Astrocyte of the spinal cord (primary cell): ENCODE measurements around the gene GGACT.
A peak's percentile ranks its signal among the peaks of the same experiment; 100 is the strongest.

Experiments
- DNase-seq: peaks from one replicate; pipeline ENCODE4 v3.0.0; 2011; ENCODE audit warnings: low read depth, low spot score
- H3K4me3 ChIP-seq: 2 replicates; pipeline ENCODE4 v1.5.1; 2011; ENCODE audit warnings: low read depth, mild to moderate bottlenecking, low read length, moderate library complexity
- in situ Hi-C: cut with HindIII; loops from 2 replicates; pipeline ENCODE4 v1.10.0; 2017; ENCODE audit warnings: low sequenced_read_pairs
- TF ChIP-seq, protein P1 (sequence below): IDR thresholded peaks from 2 replicates; pipeline ENCODE4 v1.5.1; 2012; ENCODE audit warnings: low read depth, mild to moderate bottlenecking, low read length, inconsistent platforms

GGACT gene

DNA sequence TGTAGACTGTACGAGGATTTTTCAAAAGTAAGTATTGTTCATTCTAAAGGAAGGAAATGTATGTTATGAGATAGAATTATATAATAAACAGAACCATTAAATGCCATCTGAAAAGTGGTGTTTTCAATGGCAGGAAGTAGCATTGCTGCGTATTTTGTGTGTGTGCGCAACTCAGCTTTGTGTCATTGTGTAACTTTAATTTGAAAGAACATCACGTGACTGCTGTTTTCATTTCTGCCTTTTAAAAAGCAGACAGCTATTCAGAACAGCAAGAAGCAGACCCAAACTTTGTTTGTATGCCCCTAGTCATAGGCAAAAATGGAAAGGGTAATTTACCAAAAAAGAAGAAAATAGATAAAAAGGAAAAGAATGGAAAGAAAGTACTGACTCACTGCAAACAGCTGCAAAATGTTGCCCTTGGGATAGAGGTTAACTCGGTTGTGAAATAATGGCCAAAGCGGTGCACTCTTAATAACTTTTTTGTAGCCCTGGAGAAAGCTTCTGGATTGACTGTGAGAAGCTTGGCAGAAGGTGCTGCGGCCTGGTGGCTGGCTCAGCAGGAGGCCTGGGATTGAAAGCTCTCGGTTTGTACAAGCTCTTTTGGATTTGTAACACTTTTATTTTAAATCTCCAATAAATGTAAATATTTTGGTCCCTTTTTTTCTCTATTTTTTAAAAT lies 97.3 kb downstream of the GGACT start:
- peak; percentile 82 for DNase-seq
- H3K4me3 ChIP-seq = no peak overlapping the region
- in situ Hi-C loops = no loop called here
- TF ChIP-seq, protein P1, sequence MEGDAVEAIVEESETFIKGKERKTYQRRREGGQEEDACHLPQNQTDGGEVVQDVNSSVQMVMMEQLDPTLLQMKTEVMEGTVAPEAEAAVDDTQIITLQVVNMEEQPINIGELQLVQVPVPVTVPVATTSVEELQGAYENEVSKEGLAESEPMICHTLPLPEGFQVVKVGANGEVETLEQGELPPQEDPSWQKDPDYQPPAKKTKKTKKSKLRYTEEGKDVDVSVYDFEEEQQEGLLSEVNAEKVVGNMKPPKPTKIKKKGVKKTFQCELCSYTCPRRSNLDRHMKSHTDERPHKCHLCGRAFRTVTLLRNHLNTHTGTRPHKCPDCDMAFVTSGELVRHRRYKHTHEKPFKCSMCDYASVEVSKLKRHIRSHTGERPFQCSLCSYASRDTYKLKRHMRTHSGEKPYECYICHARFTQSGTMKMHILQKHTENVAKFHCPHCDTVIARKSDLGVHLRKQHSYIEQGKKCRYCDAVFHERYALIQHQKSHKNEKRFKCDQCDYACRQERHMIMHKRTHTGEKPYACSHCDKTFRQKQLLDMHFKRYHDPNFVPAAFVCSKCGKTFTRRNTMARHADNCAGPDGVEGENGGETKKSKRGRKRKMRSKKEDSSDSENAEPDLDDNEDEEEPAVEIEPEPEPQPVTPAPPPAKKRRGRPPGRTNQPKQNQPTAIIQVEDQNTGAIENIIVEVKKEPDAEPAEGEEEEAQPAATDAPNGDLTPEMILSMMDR = no peak

GRCh38 chr13:100490692-100491091 lies 97.9 kb downstream of the GGACT start:
- TF ChIP-seq, protein P1 = no peak
- no peak overlapping the region for H3K4me3 ChIP-seq
- in situ Hi-C loops = no loop called here
- DNase-seq = peak; percentile 49

- DNase-seq = no peak
- no peak overlapping the region for H3K4me3 ChIP-seq
- TF ChIP-seq, protein P1 = no peak
- in situ Hi-C loops = no loop called here
These were observed 103.3 kb downstream of the GGACT start for GRCh38 chr13:100485265-100485664.

DNA sequence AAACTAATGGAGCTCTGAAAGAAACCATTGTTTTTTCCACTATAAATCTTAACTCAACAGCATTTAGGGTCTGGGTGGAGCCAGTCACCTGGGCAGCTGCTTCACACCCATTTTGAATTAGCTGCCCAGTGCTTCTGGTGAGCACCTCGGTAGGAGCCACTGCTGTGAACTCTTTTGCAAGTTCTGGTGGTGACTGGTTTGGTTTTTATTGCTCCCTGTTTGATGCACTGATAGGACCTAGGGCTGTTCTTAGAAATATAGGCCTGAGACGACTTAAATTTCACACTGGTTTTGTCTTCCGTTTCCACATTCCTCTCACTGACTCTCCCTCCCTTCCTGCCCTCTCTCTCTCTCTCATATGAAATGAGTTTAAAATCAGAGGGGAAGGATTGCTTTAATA lies 103.9 kb downstream of the GGACT start:
- TF ChIP-seq, protein P1 = no peak
- in situ Hi-C loops = no loop called here

GRCh38 chr13:100483841-100484381 lies 104.7 kb downstream of the GGACT start:
- DNase-seq = no peak
- no peak overlapping the region for H3K4me3 ChIP-seq
- TF ChIP-seq, protein P1 = no peak
- in situ Hi-C loops = no loop called here

More for the DNA sequence above, 103.9 kb downstream of the GGACT start:
- no peak for DNase-seq
- no peak overlapping the region for H3K4me3 ChIP-seq

DNA sequence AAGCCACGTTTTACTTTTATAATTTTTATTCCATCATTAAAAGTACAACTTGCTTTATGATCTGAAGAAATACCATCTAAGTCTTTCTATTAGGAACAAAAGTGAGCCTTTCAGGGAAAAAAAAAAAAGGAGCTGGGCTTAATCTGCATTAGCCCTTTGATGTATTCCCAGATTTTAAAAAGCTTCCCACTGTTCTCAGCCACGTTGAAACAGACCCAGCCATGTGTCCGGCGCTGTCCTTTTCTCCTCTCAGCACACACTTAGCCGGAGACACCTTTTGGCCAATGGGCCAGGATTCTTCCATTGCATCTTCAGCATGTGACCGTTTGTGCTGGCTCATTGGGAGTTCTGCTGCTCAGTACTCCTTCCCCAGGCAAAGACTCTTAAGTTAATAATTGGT lies 105.5 kb downstream of the GGACT start:
- TF ChIP-seq, protein P1 = no peak
- in situ Hi-C loops = no loop called here
- no peak overlapping the region for H3K4me3 ChIP-seq

More for the DNA sequence above, 105.5 kb downstream of the GGACT start:
- no peak for DNase-seq
